Caco-2 (cell line): Measurements from ENCODE around the gene CFAP69. TPM values are rescaled to one million over a fixed set of nuclear protein-coding genes. Genes with fewer than 3 reads are reported as not detected.

Source experiments
- BruUV-seq: library from RNA; stranded (reverse); fragments of 400-500 nt; replicated peaks from 2 replicates; lab custom pipeline; 2021; lab: Mats Ljungman, UMichigan
- CTCF ChIA-PET: fragments of 300-600 bp; sonication (Branson Sonifier 250); formaldehyde crosslinking; loops from one replicate; lab custom pipeline; 2022; ENCODE audit warnings: antibody characterized with exemption; lab: Charles Lee
- POLR2A ChIA-PET: fragments of 300-600 bp; sonication (Branson Sonifier 250); formaldehyde crosslinking; loops from one replicate; lab custom pipeline; 2022; ENCODE audit warnings: antibody characterized with exemption; lab: Charles Lee
- DNase-seq, 2 experiments: peaks; one replicate each; pipeline versions ENCODE4 v3.0.0 to v3.0.0-alpha.2; 2020 to 2022
- H3K27me3 ChIP-seq: replicated peaks from 2 replicates; pipeline ENCODE4 v1.6.0; 2011; ENCODE audit warnings: low read length; ENCODE audit not compliant: control insufficient read depth, insufficient read depth
- H3K36me3 ChIP-seq: 2 replicates; pipeline ENCODE4 v1.5.1; 2011; ENCODE audit warnings: low read length; ENCODE audit not compliant: control insufficient read depth, insufficient read depth
- H3K4me1 ChIP-seq: fragments of 250-450 bp; sonication (Bioruptor Pico); 2 replicates; pipeline ENCODE4 v1.5.1; 2020; ENCODE audit warnings: mild to moderate bottlenecking
- H3K4me3 ChIP-seq: 2 replicates; pipeline ENCODE4 v1.5.1; 2011; ENCODE audit warnings: low read depth, mild to moderate bottlenecking, control low read depth, low read length
- H3K9me3 ChIP-seq: fragments of 250-450 bp; sonication (Bioruptor Pico); 2 replicates; pipeline ENCODE4 v1.5.1; 2020; ENCODE audit warnings: mild to moderate bottlenecking, moderate library complexity
- H3K27ac Mint-ChIP-seq: one replicate; pipeline ENCODE4 v1.8.0; 2022; ENCODE audit warnings: mixed read lengths; ENCODE audit not compliant: unreplicated experiment
- H3K27me3 Mint-ChIP-seq: one replicate; pipeline ENCODE4 v1.8.0; 2022; ENCODE audit warnings: mixed read lengths; ENCODE audit not compliant: insufficient read depth, unreplicated experiment
- H3K36me3 Mint-ChIP-seq: one replicate; pipeline ENCODE4 v1.8.0; 2022; ENCODE audit warnings: mild to moderate bottlenecking, mixed read lengths; ENCODE audit not compliant: insufficient read depth, unreplicated experiment
- H3K4me1 Mint-ChIP-seq: one replicate; pipeline ENCODE4 v1.8.0; 2022; ENCODE audit warnings: low read depth, mixed read lengths; ENCODE audit not compliant: unreplicated experiment
- H3K4me3 Mint-ChIP-seq: one replicate; pipeline ENCODE4 v1.8.0; 2022; ENCODE audit warnings: mild to moderate bottlenecking, moderate library complexity, mixed read lengths; ENCODE audit not compliant: unreplicated experiment
- H3K9me3 Mint-ChIP-seq: one replicate; pipeline ENCODE4 v1.8.0; 2022; ENCODE audit warnings: mixed read lengths; ENCODE audit not compliant: unreplicated experiment
- CTCF ChIP-seq, 2 experiments: fragments of 200-600 bp in 1 of 2; IDR thresholded peaks; 1 replicate in 1 of 2; 2 replicates in 1 of 2; pipeline versions ENCODE4 v1.5.1 to v1.8.0; 2011 to 2022; ENCODE audit warnings: antibody characterized with exemption in 1 of 2, control low read depth in 1 of 2, inconsistent platforms in 1 of 2, low read depth in 1 of 2, low read length in 1 of 2, mild to moderate bottlenecking in 1 of 2, moderate library complexity in 1 of 2; ENCODE audit not compliant: insufficient read depth in 1 of 2, severe bottlenecking in 1 of 2, unreplicated experiment in 1 of 2
- intact Hi-C: fragments of 100-400 bp; cut with micrococcal nuclease; formaldehyde crosslinking; loops from one replicate; pipeline ENCODE4 v1.10.0; 2022; ENCODE audit not compliant: unreplicated experiment
- total RNA-seq: library from RNA; stranded (reverse); gene quantifications from 2 replicates; pipeline ENCODE4 v1.2.3, GENCODE V29; 2022

CFAP69 gene
- total RNA-seq, 1 experiment from 2014 or later = 4.8 TPM

GRCh38 chr7:90345016-90345415, 100.0 kb downstream of the CFAP69 start:
- CTCF ChIA-PET = interaction anchor here (0.9 to 1.2 kb wide), 4 partner anchors 47 to 133 kb away, joined by 3 to 7 read pairs (median 6); partner anchors contain the start of genes CLDN12 and STEAP2
- no peaks in the 10 kb centered on the region for H3K9me3 Mint-ChIP-seq
- no peak for DNase-seq
- Histone ChIP-seq H3K4me1 (peaks cover 15% of the 10 kb centered on the region), H3K9me3 (no peaks in the 10 kb centered on the region), H3K27me3 (no peaks in the 10 kb centered on the region), H3K36me3 (no peaks in the 10 kb centered on the region), H3K4me3 (no peak overlapping the region)
- peak overlapping the region; percentile 86 for H3K4me3 Mint-ChIP-seq
- no peaks in the 10 kb centered on the region for H3K27me3 Mint-ChIP-seq
- peak overlapping the region; percentile 94 for H3K27ac Mint-ChIP-seq
- BruUV-seq = no TSS peak
- TF ChIP-seq CTCF (IDR thresholded peaks at IDR 0.05; ENCODE audit: insufficient read depth in 1 of 2, low read depth in 1 of 2, low read length in 1 of 2, severe bottlenecking in 1 of 2, unreplicated experiment in 1 of 2) = no peak
- POLR2A ChIA-PET = no interaction called here
- intact Hi-C loops = loop anchor here (5.0 kb wide), 1 partner anchor 193 kb away; the partner anchor contains the start of gene STEAP1
- peaks cover 6% of the 10 kb centered on the region for H3K36me3 Mint-ChIP-seq
- H3K4me1 Mint-ChIP-seq = peaks cover 31% of the 10 kb centered on the region

GRCh38 chr7:90345595-90346335, 100.8 kb downstream of the CFAP69 start:
- TSS peak; percentile 68 for BruUV-seq
- H3K27me3 Mint-ChIP-seq = no peaks in the 10 kb centered on the region
- Histone ChIP-seq H3K36me3 (no peaks in the 10 kb centered on the region), H3K27me3 (no peaks in the 10 kb centered on the region), H3K4me1 (peaks cover 15% of the 10 kb centered on the region), H3K9me3 (no peaks in the 10 kb centered on the region), H3K4me3 (peak overlapping the region; percentile 86)
- intact Hi-C loops = loop anchor here (1.0 to 5.0 kb wide), 3 partner anchors 58 to 193 kb away; partner anchors contain the start of genes CLDN12 and STEAP1
- H3K4me1 Mint-ChIP-seq = peaks cover 32% of the 10 kb centered on the region
- TF ChIP-seq CTCF (IDR thresholded peaks at IDR 0.05; ENCODE audit: insufficient read depth in 1 of 2, low read depth in 1 of 2, low read length in 1 of 2, severe bottlenecking in 1 of 2, unreplicated experiment in 1 of 2) = no peak
- H3K36me3 Mint-ChIP-seq = peaks cover 6% of the 10 kb centered on the region
- no peaks in the 10 kb centered on the region for H3K9me3 Mint-ChIP-seq
- DNase-seq = peak in 1 of 2 experiments; percentile 20
- H3K27ac Mint-ChIP-seq = peak overlapping the region; percentile 94
- peak overlapping the region; percentile 86 for H3K4me3 Mint-ChIP-seq
- POLR2A ChIA-PET = no interaction called here
- CTCF ChIA-PET = interaction anchor here (0.6 to 1.4 kb wide), 7 partner anchors 14 to 134 kb away, joined by 3 to 7 read pairs (median 4); partner anchors contain the start of genes CLDN12 and STEAP2

- Mint-ChIP-seq H3K4me1 (peaks cover 32% of the 10 kb centered on the region), H3K9me3 (no peaks in the 10 kb centered on the region), H3K27me3 (no peaks in the 10 kb centered on the region), H3K4me3 (peak within 1 kb of the TSS; percentile 86), H3K27ac (peak within 1 kb of the TSS; percentile 94), H3K36me3 (peaks cover 6% of the 10 kb centered on the region)
- Histone ChIP-seq H3K27me3 (no peaks in the 10 kb centered on the region), H3K4me3 (peak within 1 kb of the TSS; percentile 86), H3K36me3 (no peaks in the 10 kb centered on the region), H3K9me3 (no peaks in the 10 kb centered on the region), H3K4me1 (peaks cover 15% of the 10 kb centered on the region)
- intact Hi-C loops = loop anchor here (1.0 to 5.0 kb wide), 3 partner anchors 57 to 194 kb away; partner anchors contain the start of genes CLDN12 and STEAP1
- ChIA-PET CTCF (interaction anchor here (0.6 to 1.4 kb wide), 4 partner anchors 15 to 62 kb away, joined by 3 to 4 read pairs (median 3); no protein-coding TSS in a partner anchor), POLR2A (no interaction called here)
- DNase-seq = peak; percentile 93 to 94
- TSS peak; percentile 77 for BruUV-seq
- peak; percentile 67 to 82 for TF ChIP-seq CTCF (IDR thresholded peaks at IDR 0.05; ENCODE audit: insufficient read depth in 1 of 2, low read depth in 1 of 2, low read length in 1 of 2, severe bottlenecking in 1 of 2, unreplicated experiment in 1 of 2)
Observed at GRCh38 chr7:90346336-90347125, 101.6 kb downstream of the CFAP69 start, which contains the start of gene GTPBP10. GTPBP10 (plus strand) TSS chr7:90346716; CDS start chr7:90346742, 26 bp downstream.
